Measurements from ENCODE around the gene YEATS2. TPM values are rescaled to one million over a fixed set of nuclear protein-coding genes. Genes with fewer than 3 reads are reported as not detected.

The YEATS2 gene
- polyA plus RNA-seq, 1 of the 3 experiments (the other 2 are of a cell fraction), result 19.9 TPM

DNA sequence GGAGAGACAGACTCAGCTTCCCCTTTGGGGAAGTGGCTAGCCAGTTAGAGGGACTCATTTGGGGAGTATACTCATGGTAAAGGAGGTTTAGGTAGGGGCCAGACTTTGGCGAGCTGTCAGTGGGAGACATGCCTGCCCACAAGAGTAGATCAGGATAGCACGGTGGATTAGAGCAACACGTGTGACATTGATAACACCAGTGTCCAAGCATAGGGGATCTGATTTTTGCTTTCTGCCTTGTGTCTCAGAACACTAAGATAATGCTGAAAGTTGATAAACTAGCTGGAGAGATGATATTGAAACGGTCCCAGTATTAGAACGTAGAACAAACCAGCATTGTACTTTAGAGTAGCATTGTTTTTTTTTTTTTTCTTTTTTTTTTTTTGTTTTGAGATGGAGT, 101.9 kb downstream of the YEATS2 start:
- Histone ChIP-seq H3K4me2 (no peak overlapping the region), H3K9me2 (no peaks in the 10 kb centered on the region), H3K36me3 (replicated peaks in 1 of 2; ENCODE audit: control insufficient read depth in 1 of 2, insufficient read depth in 2 of 2, low read length in 1 of 2) (peaks cover 49 to 58% of the 10 kb centered on the region in 2 experiments), H3K27me3 (ENCODE audit: insufficient read depth) (no peaks in the 10 kb centered on the region), H3K9me3 (no peaks in the 10 kb centered on the region), H3K4me1 (ENCODE audit: control insufficient read depth in 1 of 2, insufficient read depth in 2 of 2, low read depth in 1 of 2, low read length in 1 of 2) (no peaks in the 10 kb centered on the region), H3K4me3 (ENCODE audit: low read depth in 2 of 2, low read length in 1 of 2) (no peak overlapping the region), H3K79me2 (ENCODE audit: insufficient read depth) (no peaks in the 10 kb centered on the region), H4K20me1 (ENCODE audit: insufficient read depth) (no peaks in the 10 kb centered on the region), H3K9ac (no peak overlapping the region), H3K27ac (ENCODE audit: low read depth in 2 of 2, low read length in 1 of 2) (no peak overlapping the region), H2AFZ (ENCODE audit: low read depth) (no peak overlapping the region), H3F3A (replicated peaks; ENCODE audit: insufficient read depth) (no peaks in the 10 kb centered on the region)
- WGBS (ENCODE audit: low lambda C conversion rate), result 89% methylated on average over 5 of the region's 5 CpGs
- no peak for DNase-seq
- ChIA-PET CTCF (interaction anchor here (0.9 to 1.4 kb wide), 2 partner anchors 16 to 32 kb away, joined by 3 to 4 read pairs; no protein-coding TSS in a partner anchor), POLR2A (no interaction called here)
- TF ChIP-seq MXI1 (IDR thresholded peaks at IDR 0.05; ENCODE audit: low read depth, low read length), result no peak
- TF ChIP-seq FOSL2 (IDR thresholded peaks at IDR 0.05; ENCODE audit: borderline replicate concordance, low read depth), result no peak
- no peak for TF ChIP-seq SIN3A (IDR thresholded peaks at IDR 0.05; ENCODE audit: borderline replicate concordance, low read depth, low read length)
- no peak for TF ChIP-seq RCOR1 (IDR thresholded peaks at IDR 0.05; ENCODE audit: low read length)
- no peak for TF ChIP-seq GABPA (IDR thresholded peaks at IDR 0.05; ENCODE audit: low read depth)
- TF ChIP-seq FOXJ3 (CRISPR knock-in tag; IDR thresholded peaks at IDR 0.05), result no peak
- no peak for TF ChIP-seq RAD21 (IDR thresholded peaks at IDR 0.05; ENCODE audit: low read length)
- TF ChIP-seq EZH2phosphoT487 (IDR thresholded peaks at IDR 0.05; ENCODE audit: borderline replicate concordance, low read depth), result no peak
- TF ChIP-seq RFX5 (IDR thresholded peaks at IDR 0.05; ENCODE audit: low read length), result no peak
- TF ChIP-seq, protein P1, sequence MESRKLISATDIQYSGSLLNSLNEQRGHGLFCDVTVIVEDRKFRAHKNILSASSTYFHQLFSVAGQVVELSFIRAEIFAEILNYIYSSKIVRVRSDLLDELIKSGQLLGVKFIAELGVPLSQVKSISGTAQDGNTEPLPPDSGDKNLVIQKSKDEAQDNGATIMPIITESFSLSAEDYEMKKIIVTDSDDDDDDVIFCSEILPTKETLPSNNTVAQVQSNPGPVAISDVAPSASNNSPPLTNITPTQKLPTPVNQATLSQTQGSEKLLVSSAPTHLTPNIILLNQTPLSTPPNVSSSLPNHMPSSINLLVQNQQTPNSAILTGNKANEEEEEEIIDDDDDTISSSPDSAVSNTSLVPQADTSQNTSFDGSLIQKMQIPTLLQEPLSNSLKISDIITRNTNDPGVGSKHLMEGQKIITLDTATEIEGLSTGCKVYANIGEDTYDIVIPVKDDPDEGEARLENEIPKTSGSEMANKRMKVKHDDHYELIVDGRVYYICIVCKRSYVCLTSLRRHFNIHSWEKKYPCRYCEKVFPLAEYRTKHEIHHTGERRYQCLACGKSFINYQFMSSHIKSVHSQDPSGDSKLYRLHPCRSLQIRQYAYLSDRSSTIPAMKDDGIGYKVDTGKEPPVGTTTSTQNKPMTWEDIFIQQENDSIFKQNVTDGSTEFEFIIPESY (IDR thresholded peaks at IDR 0.05; ENCODE audit: borderline replicate concordance, low read depth), result no peak
- no peak for TF ChIP-seq POLR2AphosphoS5 (IDR thresholded peaks at IDR 0.05; ENCODE audit: low read depth, low read length)
- TF ChIP-seq SMC3 (IDR thresholded peaks at IDR 0.05; ENCODE audit: low read depth, low read length), result no peak
- TF ChIP-seq YY1 (IDR thresholded peaks at IDR 0.05; ENCODE audit: low read depth), result no peak

DNA sequence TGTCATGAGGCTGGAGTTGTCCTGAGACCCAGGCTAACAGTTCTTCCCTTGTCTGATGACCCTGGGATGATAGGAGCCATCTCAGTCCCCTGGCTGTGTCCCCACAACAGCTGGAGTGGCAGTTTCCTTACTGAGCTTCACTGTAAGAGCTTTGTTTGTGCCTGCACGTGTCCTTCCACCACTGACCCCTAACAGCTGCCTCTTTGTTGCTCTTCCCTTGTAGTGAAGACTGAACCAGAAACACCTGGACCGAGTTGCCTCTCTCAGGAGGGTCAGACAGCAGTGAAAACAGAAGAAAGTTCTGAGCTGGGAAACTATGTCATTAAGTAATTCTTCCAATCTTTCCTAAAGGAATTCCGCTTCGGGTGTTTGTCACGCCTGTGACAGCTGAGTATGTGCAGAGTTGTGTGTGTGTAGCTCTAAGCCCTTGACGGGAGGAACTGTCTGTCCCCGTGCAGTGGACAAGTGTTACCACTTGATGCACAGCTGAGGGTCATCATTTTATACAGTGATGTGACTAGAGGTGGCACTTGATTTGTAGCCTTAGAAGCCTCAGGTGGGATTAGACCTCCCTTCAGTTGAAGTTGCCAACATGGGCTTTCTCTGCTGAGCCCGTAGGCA, 102.8 kb downstream of the YEATS2 start:
- H3K36me3 ChIP-seq (replicated peaks in 1 of 2; ENCODE audit: control insufficient read depth in 1 of 2, insufficient read depth in 2 of 2, low read length in 1 of 2), result peaks cover 52 to 57% of the 10 kb centered on the region in 2 experiments
- 91% methylated on average over 8 of the region's 8 CpGs for WGBS (ENCODE audit: low lambda C conversion rate)
- POLR2A ChIA-PET, result no interaction called here

More for the DNA sequence above, 102.8 kb downstream of the YEATS2 start:
- no peaks in the 10 kb centered on the region for H3K9me3 ChIP-seq
- no peak overlapping the region for H3K4me2 ChIP-seq
- TF ChIP-seq CHD2 (IDR thresholded peaks at IDR 0.05; ENCODE audit: low read length, partially characterized antibody) (no peak), JUND (IDR thresholded peaks at IDR 0.05) (no peak), TCF12 (IDR thresholded peaks at IDR 0.05) (no peak), EP300 (IDR thresholded peaks at IDR 0.05; ENCODE audit: borderline replicate concordance in 1 of 2, low read depth in 1 of 2, low read length in 1 of 2) (no peak), NRF1 (IDR thresholded peaks at IDR 0.05; ENCODE audit: low read depth, low read length) (no peak), RXRA (IDR thresholded peaks at IDR 0.05; ENCODE audit: borderline replicate concordance, low read depth) (no peak)
- TF ChIP-seq, protein P2, sequence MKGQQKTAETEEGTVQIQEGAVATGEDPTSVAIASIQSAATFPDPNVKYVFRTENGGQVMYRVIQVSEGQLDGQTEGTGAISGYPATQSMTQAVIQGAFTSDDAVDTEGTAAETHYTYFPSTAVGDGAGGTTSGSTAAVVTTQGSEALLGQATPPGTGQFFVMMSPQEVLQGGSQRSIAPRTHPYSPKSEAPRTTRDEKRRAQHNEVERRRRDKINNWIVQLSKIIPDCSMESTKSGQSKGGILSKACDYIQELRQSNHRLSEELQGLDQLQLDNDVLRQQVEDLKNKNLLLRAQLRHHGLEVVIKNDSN (IDR thresholded peaks at IDR 0.05; ENCODE audit: borderline replicate concordance, low read depth), result no peak
- DNase-seq, result no peak
- no peaks in the 10 kb centered on the region for H3K4me1 ChIP-seq (ENCODE audit: control insufficient read depth in 1 of 2, insufficient read depth in 2 of 2, low read depth in 1 of 2, low read length in 1 of 2)
- no peak overlapping the region for H3K4me3 ChIP-seq (ENCODE audit: low read depth in 2 of 2, low read length in 1 of 2)
- H3F3A ChIP-seq (replicated peaks; ENCODE audit: insufficient read depth), result no peaks in the 10 kb centered on the region
- no peaks in the 10 kb centered on the region for H3K9me2 ChIP-seq
- H3K9ac ChIP-seq, result no peak overlapping the region
- no peaks in the 10 kb centered on the region for H4K20me1 ChIP-seq (ENCODE audit: insufficient read depth)
- H3K79me2 ChIP-seq (ENCODE audit: insufficient read depth), result no peaks in the 10 kb centered on the region
- CTCF ChIA-PET, result interaction anchor here (1.4 kb wide), 1 partner anchor 33 kb away, joined by 4 read pairs; no protein-coding TSS in a partner anchor
- no peak overlapping the region for H3K27ac ChIP-seq (ENCODE audit: low read depth in 2 of 2, low read length in 1 of 2)
- no peak overlapping the region for H2AFZ ChIP-seq (ENCODE audit: low read depth)
- no peaks in the 10 kb centered on the region for H3K27me3 ChIP-seq (ENCODE audit: insufficient read depth)

Measured in SK-N-SH (cell line).